Mesothelial cell of epicardium (in vitro differentiated cells): ENCODE measurements around the gene ST7. TPM values are rescaled to one million over a fixed set of nuclear protein-coding genes. Genes with fewer than 3 reads are reported as not detected.

Experiments
- DNase-seq, 2 experiments: peaks; one replicate each; pipeline ENCODE4 v3.0.0; 2021; ENCODE audit warnings: low spot score in 2 of 2; ENCODE audit not compliant: unreplicated experiment in 2 of 2
- H3K27ac Mint-ChIP-seq: 2 replicates; pipeline ENCODE4 v1.8.0; 2021; ENCODE audit warnings: mixed read lengths
- H3K27me3 Mint-ChIP-seq: 2 replicates; pipeline ENCODE4 v1.8.0; 2021; ENCODE audit warnings: low read depth, mixed read lengths
- H3K36me3 Mint-ChIP-seq: 2 replicates; pipeline ENCODE4 v1.8.0; 2021; ENCODE audit warnings: mixed read lengths
- H3K4me1 Mint-ChIP-seq: 2 replicates; pipeline ENCODE4 v1.8.0; 2021; ENCODE audit warnings: mixed read lengths
- H3K4me3 Mint-ChIP-seq: 2 replicates; pipeline ENCODE4 v1.8.0; 2021; ENCODE audit warnings: mild to moderate bottlenecking, moderate library complexity, mixed read lengths
- H3K9me3 Mint-ChIP-seq: 2 replicates; pipeline ENCODE4 v1.8.0; 2021; ENCODE audit warnings: mixed read lengths
- CTCF ChIP-seq: fragments of 200-600 bp; sonication (generic); IDR thresholded peaks from one replicate; pipeline ENCODE4 v1.5.0; 2021; ENCODE audit warnings: antibody characterized with exemption; ENCODE audit not compliant: unreplicated experiment
- total RNA-seq: library from RNA; stranded (reverse); gene quantifications from 3 replicates; pipeline ENCODE4 v1.2.1, GENCODE V29; 2021

ST7 gene
- total RNA-seq, 1 donor from 2014 or later: 40.5 TPM

GRCh38 chr7:117090791-117091190 lies 137.5 kb downstream of the ST7 start:
- DNase-seq: no peak
- Mint-ChIP-seq H3K4me3 (no peak overlapping the region), H3K36me3 (no peaks in the 10 kb centered on the region), H3K4me1 (peaks cover 28% of the 10 kb centered on the region), H3K27ac (no peak overlapping the region), H3K9me3 (no peaks in the 10 kb centered on the region), H3K27me3 (no peaks in the 10 kb centered on the region)
- no peak for TF ChIP-seq CTCF

GRCh38 chr7:117091721-117092120 lies 138.4 kb downstream of the ST7 start:
- no peak for DNase-seq
- H3K27me3 Mint-ChIP-seq: no peaks in the 10 kb centered on the region
- peaks cover 25% of the 10 kb centered on the region for H3K4me1 Mint-ChIP-seq
- TF ChIP-seq CTCF: no peak
- no peak overlapping the region for H3K27ac Mint-ChIP-seq
- H3K9me3 Mint-ChIP-seq: no peaks in the 10 kb centered on the region
- H3K4me3 Mint-ChIP-seq: no peak overlapping the region
- no peaks in the 10 kb centered on the region for H3K36me3 Mint-ChIP-seq

- Mint-ChIP-seq H3K4me3 (no peak overlapping the region), H3K27ac (no peak overlapping the region), H3K36me3 (no peaks in the 10 kb centered on the region), H3K27me3 (no peaks in the 10 kb centered on the region), H3K9me3 (no peaks in the 10 kb centered on the region), H3K4me1 (peaks cover 21% of the 10 kb centered on the region)
- no peak for TF ChIP-seq CTCF
- no peak for DNase-seq
Observed at GRCh38 chr7:117092785-117093184, 139.5 kb downstream of the ST7 start.

DNA sequence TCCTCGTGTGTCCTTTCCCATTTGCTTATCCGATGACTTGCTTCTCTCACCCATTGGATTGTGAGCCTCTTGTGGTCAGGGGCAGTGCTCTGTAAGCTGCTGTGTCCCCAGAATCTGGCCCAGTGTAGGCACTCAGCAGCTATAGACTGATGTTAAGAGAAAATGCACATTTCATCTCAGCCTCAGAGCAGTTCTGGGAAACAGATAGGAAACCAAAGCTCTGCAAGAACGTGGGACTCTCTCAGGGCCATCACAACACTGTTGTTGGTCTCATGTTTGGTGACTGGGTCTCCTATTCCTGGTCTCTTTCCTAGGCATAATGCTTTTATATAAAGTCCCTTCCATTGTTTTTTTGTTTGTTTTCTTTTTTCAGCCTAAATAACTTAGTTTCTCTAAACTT lies 141.2 kb downstream of the ST7 start:
- Mint-ChIP-seq H3K27ac (no peak overlapping the region), H3K4me3 (no peak overlapping the region), H3K27me3 (no peaks in the 10 kb centered on the region), H3K4me1 (peaks cover 22% of the 10 kb centered on the region), H3K36me3 (no peaks in the 10 kb centered on the region), H3K9me3 (no peaks in the 10 kb centered on the region)
- TF ChIP-seq CTCF: no peak
- no peak for DNase-seq

DNA sequence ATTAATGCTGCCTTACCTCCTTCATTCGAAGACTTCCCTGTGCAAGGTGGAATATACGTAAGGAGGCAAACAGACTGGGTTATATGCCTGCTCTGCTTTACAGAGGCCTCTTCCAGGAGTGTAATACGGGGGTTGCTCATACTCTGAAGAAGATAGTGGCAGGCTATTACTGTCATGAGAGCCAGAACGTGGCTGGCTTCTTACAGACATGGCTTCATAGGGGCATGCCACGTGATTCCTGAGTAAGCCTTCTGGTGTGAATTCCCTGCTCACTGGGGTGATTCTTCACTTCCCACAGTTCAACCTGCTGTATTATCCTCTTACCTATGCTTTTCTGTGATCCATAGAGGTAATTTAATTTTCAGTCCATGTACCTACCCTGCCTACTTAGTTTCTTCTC lies 141.8 kb downstream of the ST7 start:
- no peaks in the 10 kb centered on the region for H3K27me3 Mint-ChIP-seq
- H3K36me3 Mint-ChIP-seq: no peaks in the 10 kb centered on the region
- peaks cover 22% of the 10 kb centered on the region for H3K4me1 Mint-ChIP-seq
- TF ChIP-seq CTCF: no peak
- H3K9me3 Mint-ChIP-seq: no peaks in the 10 kb centered on the region
- no peak overlapping the region for H3K27ac Mint-ChIP-seq
- no peak for DNase-seq
- H3K4me3 Mint-ChIP-seq: no peak overlapping the region

DNA sequence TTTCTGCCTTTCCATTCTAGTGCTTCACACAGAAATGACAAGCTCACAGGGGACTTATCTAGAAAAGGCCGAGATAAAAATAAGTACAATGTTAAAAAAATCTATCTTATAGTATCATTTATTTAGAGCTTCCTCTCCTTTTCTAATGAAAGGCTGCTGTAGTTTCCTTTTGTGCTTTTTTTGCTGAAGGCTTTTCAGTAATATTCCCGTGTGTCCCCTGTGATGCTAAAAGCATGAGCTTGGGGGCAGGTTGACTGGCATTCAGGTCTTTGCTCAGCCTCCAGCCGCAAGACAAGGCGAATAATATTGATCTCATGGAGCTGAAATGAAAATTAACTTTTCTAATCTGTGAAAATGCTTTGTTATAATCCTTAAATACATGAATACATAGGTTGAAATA lies 143.0 kb downstream of the ST7 start:
- H3K4me1 Mint-ChIP-seq: peaks cover 14% of the 10 kb centered on the region
- no peak overlapping the region for H3K4me3 Mint-ChIP-seq
- H3K27ac Mint-ChIP-seq: peak overlapping the region; percentile 33
- H3K36me3 Mint-ChIP-seq: peaks cover 7% of the 10 kb centered on the region
- TF ChIP-seq CTCF: no peak
- H3K9me3 Mint-ChIP-seq: no peaks in the 10 kb centered on the region
- DNase-seq: no peak
- no peaks in the 10 kb centered on the region for H3K27me3 Mint-ChIP-seq
